H1 (cell line): ENCODE data around the gene PINLYP. TPM values are rescaled to one million over a fixed set of nuclear protein-coding genes. Genes with fewer than 3 reads are reported as not detected.

Experiments used
- CTCF ChIA-PET: fragments of 300-600 bp; sonication (Branson Sonifier 250); formaldehyde crosslinking; loops from one replicate; lab custom pipeline; 2021; ENCODE audit not compliant: partially characterized antibody; lab: Charles Lee
- POLR2A ChIA-PET: fragments of 300-600 bp; sonication (Branson Sonifier 250); formaldehyde crosslinking; loops from one replicate; lab custom pipeline; 2021; ENCODE audit warnings: inconsistent platforms; ENCODE audit not compliant: partially characterized antibody; lab: Charles Lee
- DNase-seq, 2 experiments: peaks; one replicate each; pipeline versions ENCODE4 v3.0.0 to v3.0.0-alpha.2; 2010 to 2022; ENCODE audit warnings: low spot score in 2 of 2, low read depth in 1 of 2, mixed read lengths in 1 of 2
- FAIRE-seq: peaks from 2 replicates; lab custom pipeline; 2011; peaks lifted over from hg19 to GRCh38; lab: Jason Lieb, UNC
- H2AFZ ChIP-seq: 2 replicates; pipeline ENCODE4 v1.8.1; 2012; ENCODE audit warnings: low read length, inconsistent platforms
- H2AK5ac ChIP-seq: 2 replicates; pipeline ENCODE4 v1.6.1; 2013; ENCODE audit warnings: low read depth, low read length
- H2BK120ac ChIP-seq: replicated peaks from 2 replicates; pipeline ENCODE3; 2013; ENCODE audit warnings: low read depth, low read length, inconsistent platforms
- H2BK12ac ChIP-seq: 2 replicates; pipeline ENCODE4 v1.6.1; 2013; ENCODE audit warnings: low read depth, low read length
- H2BK15ac ChIP-seq: 2 replicates; pipeline ENCODE4 v1.6.1; 2013; ENCODE audit warnings: low read length
- H2BK20ac ChIP-seq: 2 replicates; pipeline ENCODE4 v1.6.1; 2013; ENCODE audit warnings: low read length
- H2BK5ac ChIP-seq: 2 replicates; pipeline ENCODE4 v1.6.1; 2013; ENCODE audit warnings: low read depth, low read length
- H3K14ac ChIP-seq: 2 replicates; pipeline ENCODE4 v1.6.1; 2013; ENCODE audit warnings: inconsistent platforms; ENCODE audit not compliant: insufficient read length
- H3K18ac ChIP-seq: 2 replicates; pipeline ENCODE4 v1.6.1; 2013; ENCODE audit warnings: low read length; ENCODE audit errors: extremely low read depth
- H3K23ac ChIP-seq: 2 replicates; pipeline ENCODE4 v1.6.1; 2013; ENCODE audit warnings: inconsistent platforms; ENCODE audit not compliant: insufficient read length
- H3K23me2 ChIP-seq: 2 replicates; pipeline ENCODE4 v1.6.1; 2013; ENCODE audit warnings: low read depth, low read length
- H3K27ac ChIP-seq: 2 replicates; pipeline ENCODE4 v1.6.1; 2011; ENCODE audit warnings: low read depth, low read length, inconsistent platforms
- H3K27me3 ChIP-seq, 4 experiments: replicated peaks in 1 of 4; 1 replicate in 1 of 4; 2 replicates in 3 of 4; pipeline versions ENCODE4 v1.6.1 to v1.8.1; 2011 to 2013; ENCODE audit warnings: low read length in 3 of 4, mild to moderate bottlenecking in 3 of 4, inconsistent platforms in 2 of 4, mixed read lengths in 2 of 4, moderate library complexity in 1 of 4; ENCODE audit not compliant: control insufficient read depth in 3 of 4, insufficient read depth in 3 of 4; ENCODE audit errors: extremely low read depth in 1 of 4
- H3K36me3 ChIP-seq, 4 experiments: 2 replicates each; pipeline versions ENCODE4 v1.6.1 to v1.8.1; 2011 to 2013; ENCODE audit warnings: mild to moderate bottlenecking in 4 of 4, low read length in 3 of 4, moderate library complexity in 2 of 4, control low read depth in 1 of 4, inconsistent platforms in 1 of 4; ENCODE audit not compliant: insufficient read depth in 4 of 4, control insufficient read depth in 2 of 4
- H3K4ac ChIP-seq: replicated peaks from 2 replicates; pipeline ENCODE3; 2013; ENCODE audit warnings: low read length, low read depth, mixed read lengths, inconsistent platforms; ENCODE audit not compliant: insufficient read length
- H3K4me1 ChIP-seq, 4 experiments: replicated peaks in 1 of 4; 1 replicate in 1 of 4; 2 replicates in 3 of 4; pipeline versions ENCODE4 v1.6.1 to v1.8.1; 2011 to 2013; ENCODE audit warnings: low read length in 3 of 4, inconsistent platforms in 2 of 4, mixed read lengths in 1 of 4; ENCODE audit not compliant: insufficient read depth in 4 of 4, control insufficient read depth in 3 of 4
- H3K4me2 ChIP-seq, 2 experiments: 2 replicates each; pipeline versions ENCODE4 v1.6.1 to v1.8.1; 2011 to 2013; ENCODE audit warnings: low read depth in 2 of 2, low read length in 2 of 2, control low read depth in 1 of 2, inconsistent platforms in 1 of 2, mild to moderate bottlenecking in 1 of 2; ENCODE audit not compliant: insufficient read depth in 1 of 2
- H3K4me3 ChIP-seq, 4 experiments: fragments of 200-600, 300-600 bp in 1 of 4; sonication (generic), shearing (Covaris generic), sonication (Bioruptor Twin) in 1 of 4; 2 replicates each; pipeline versions ENCODE4 v1.5.1 to v1.8.1; 2011 to 2016; ENCODE audit warnings: low read length in 4 of 4, low read depth in 3 of 4, control low read depth in 2 of 4, inconsistent platforms in 2 of 4, mild to moderate bottlenecking in 2 of 4, mixed read lengths in 1 of 4, moderate library complexity in 1 of 4; ENCODE audit not compliant: insufficient read depth in 2 of 4; ENCODE audit errors: extremely low read depth in 1 of 4
- H3K56ac ChIP-seq: replicated peaks from 2 replicates; pipeline ENCODE3; 2013; ENCODE audit warnings: low read depth, mild to moderate bottlenecking, mixed read lengths, low read length, inconsistent platforms; ENCODE audit not compliant: insufficient read length
- H3K79me1 ChIP-seq: 2 replicates; pipeline ENCODE4 v1.6.1; 2013; ENCODE audit warnings: low read depth, low read length, control low read depth
- H3K79me2 ChIP-seq, 2 experiments: 2 replicates each; pipeline versions ENCODE4 v1.6.1 to v1.8.1; 2012 to 2013; ENCODE audit warnings: low read length in 2 of 2, mild to moderate bottlenecking in 2 of 2, inconsistent platforms in 1 of 2; ENCODE audit not compliant: insufficient read depth in 2 of 2, control insufficient read depth in 1 of 2
- H3K9ac ChIP-seq, 4 experiments: replicated peaks in 1 of 4; 1 replicate in 1 of 4; 2 replicates in 3 of 4; pipeline versions ENCODE4 v1.6.1 to v1.8.1; 2011 to 2013; ENCODE audit warnings: low read depth in 3 of 4, low read length in 3 of 4, control low read depth in 2 of 4, mild to moderate bottlenecking in 2 of 4, moderate library complexity in 2 of 4, inconsistent platforms in 1 of 4; ENCODE audit errors: extremely low read depth in 1 of 4
- H3K9me3 ChIP-seq, 2 experiments: 2 replicates each; pipeline versions ENCODE4 v1.6.1 to v1.8.1; 2012 to 2013; ENCODE audit warnings: mild to moderate bottlenecking in 2 of 2, moderate library complexity in 2 of 2, control low read depth in 1 of 2, inconsistent platforms in 1 of 2, low read depth in 1 of 2, low read length in 1 of 2, mixed read lengths in 1 of 2; ENCODE audit not compliant: insufficient read depth in 2 of 2
- H4K20me1 ChIP-seq, 2 experiments: replicated peaks in 1 of 2; 2 replicates each; pipeline versions ENCODE3 to v1.8.1; 2011 to 2013; ENCODE audit warnings: inconsistent platforms in 2 of 2, low read length in 2 of 2, mild to moderate bottlenecking in 1 of 2; ENCODE audit not compliant: insufficient read depth in 2 of 2, control insufficient read depth in 1 of 2
- H4K5ac ChIP-seq: 2 replicates; pipeline ENCODE4 v1.6.1; 2013; ENCODE audit warnings: low read length, low read depth, mixed read lengths, inconsistent platforms; ENCODE audit not compliant: insufficient read length
- H4K8ac ChIP-seq: 2 replicates; pipeline ENCODE4 v1.8.0; 2013; ENCODE audit warnings: mild to moderate bottlenecking, moderate library complexity, low read length, inconsistent platforms; ENCODE audit not compliant: insufficient read depth; ENCODE audit errors: extremely low read depth
- H4K91ac ChIP-seq: replicated peaks from 2 replicates; pipeline ENCODE3; 2013; ENCODE audit warnings: low read length, mixed read lengths, inconsistent platforms; ENCODE audit not compliant: insufficient read length
- ATF2 ChIP-seq: IDR thresholded peaks from 2 replicates; pipeline ENCODE4 v1.6.1; 2012; ENCODE audit warnings: low read length, inconsistent platforms
- BACH1 ChIP-seq: IDR thresholded peaks from 2 replicates; pipeline ENCODE4 v1.6.1; 2012; ENCODE audit warnings: low read length, improper control_type of control experiment
- BRCA1 ChIP-seq: IDR thresholded peaks from 2 replicates; pipeline ENCODE4 v1.6.1; 2012; ENCODE audit warnings: low read depth, low read length, improper control_type of control experiment
- CHD2 ChIP-seq: IDR thresholded peaks from 2 replicates; pipeline ENCODE4 v1.6.1; 2012; ENCODE audit warnings: low read length, improper control_type of control experiment
- RNF2 ChIP-seq: fragments of 200-900, 300-1000 bp; sonication (generic); IDR thresholded peaks from 2 replicates; pipeline ENCODE4 v1.7.1; 2016; ENCODE audit warnings: borderline replicate concordance, low read depth, mild to moderate bottlenecking, antibody characterized with exemption, low read length; ENCODE audit not compliant: poor library complexity, severe bottlenecking; ENCODE audit errors: missing control alignments
- RXRA ChIP-seq: IDR thresholded peaks from 2 replicates; pipeline ENCODE4 v1.6.1; 2011; ENCODE audit warnings: low read depth, mild to moderate bottlenecking, low read length, moderate library complexity; ENCODE audit not compliant: insufficient read depth
- SP4 ChIP-seq: IDR thresholded peaks from 2 replicates; pipeline ENCODE4 v1.6.1; 2012; ENCODE audit warnings: low read length, inconsistent platforms
- TAF1 ChIP-seq: IDR thresholded peaks from 2 replicates; pipeline ENCODE4 v1.6.1; 2011; ENCODE audit warnings: mild to moderate bottlenecking, low read depth, low read length
- TBP ChIP-seq: IDR thresholded peaks from 2 replicates; pipeline ENCODE4 v1.6.1; 2011; ENCODE audit warnings: low read depth, low read length, improper control_type of control experiment
- USF2 ChIP-seq: IDR thresholded peaks from 2 replicates; pipeline ENCODE4 v1.6.1; 2011; ENCODE audit warnings: low read length, improper control_type of control experiment
- ZNF274 ChIP-seq: IDR thresholded peaks from 2 replicates; pipeline ENCODE4 v1.7.0; 2012; ENCODE audit warnings: low read length, borderline replicate concordance; ENCODE audit errors: extremely low read depth
- WGBS, 2 experiments: shearing (Covaris generic) in 1 of 2; methylation state at CpG; one replicate each; pipeline versions ENCODE4 v1.1.6 to v1.1.7; 2013 to 2015; ENCODE audit warnings: low lambda C conversion rate in 2 of 2, mixed read lengths in 2 of 2, inconsistent platforms in 1 of 2, low coverage in 1 of 2, missing lambda C conversion rate in 1 of 2; ENCODE audit not compliant: insufficient replicate concordance in 2 of 2, insufficient coverage in 1 of 2, insufficient read length in 1 of 2; ENCODE audit errors: extremely low coverage in 1 of 2, missing lambda C conversion rate in 1 of 2; 5-methylcytosine and 5-hydroxymethylcytosine counted together
- polyA plus RNA-seq, 7 experiments: library from polyadenylated mRNA; depleted of rRNA in 3 of 7; stranded (reverse) in 5 of 7; unstranded in 2 of 7; fragments of >200 nt in 5 of 7; fragments of 200-250 nt in 2 of 7; gene quantifications; 1 replicate in 5 of 7; 2 replicates in 1 of 7; 4 replicates in 1 of 7; pipeline versions ENCODE4 v1.2.1 to v1.2.3, GENCODE V29; 2011 to 2013; ENCODE audit warnings: missing spikeins in 2 of 7, mixed read lengths in 2 of 7
- total RNA-seq: library from RNA; stranded (reverse); fragmentation: NEBNext Ultra II Directional; extraction: Animal tissue kit (Norgen Biotek cat#: 25700); gene quantifications from 2 replicates; pipeline ENCODE4 v1.2.1, GENCODE V29; 2021

The PINLYP gene
- total and polyA plus RNA-seq, 2 of the 8 experiments (the other 6 are each of a cell fraction or from before 2014, with no cell fraction given), result 7.5 to 31.3 TPM

GRCh38 chr19:43624933-43625332 lies 49.3 kb downstream of the PINLYP start:
- no peak for FAIRE-seq
- TF ChIP-seq ZNF274 (no peak), TBP (no peak), USF2 (no peak), RNF2 (no peak), TAF1 (no peak), BRCA1 (no peak), CHD2 (no peak), RXRA (no peak), SP4 (no peak), BACH1 (no peak), ATF2 (no peak)

More at GRCh38 chr19:43624933-43625332, 49.3 kb downstream of the PINLYP start:
- Histone ChIP-seq H3K4me1 (peaks cover 2 to 9% (median 8%) of the 10 kb centered on the region in 4 experiments; a peak in 5 of 7 replicates), H2BK20ac (no peak overlapping the region), H2BK5ac (no peak overlapping the region), H2BK12ac (no peak overlapping the region), H4K91ac (no peak overlapping the region), H3K4ac (no peak overlapping the region), H3K79me1 (no peaks in the 10 kb centered on the region; the same call in 1 of the 2 replicates), H2AK5ac (no peak overlapping the region), H2BK15ac (no peak overlapping the region), H3K14ac (no peak overlapping the region), H3K23ac (no peak overlapping the region), H2BK120ac (no peak overlapping the region), H3K36me3 (no peaks in the 10 kb centered on the region; a peak in 2 of 8 replicates), H3K27ac (no peak overlapping the region), H3K18ac (no peak overlapping the region), H4K5ac (no peak overlapping the region), H3K56ac (no peak overlapping the region), H3K23me2 (peaks cover 3% of the 10 kb centered on the region), H4K8ac (no peak overlapping the region), H3K79me2 (no peaks in the 10 kb centered on the region; a peak in 1 of 4 replicates), H3K9ac (no peak overlapping the region), H4K20me1 (peaks cover 1 to 4% of the 10 kb centered on the region in 2 experiments), H3K4me3 (no peak overlapping the region), H3K27me3 (no peaks in the 10 kb centered on the region), H3K9me3 (no peaks in the 10 kb centered on the region), H2AFZ (no peak overlapping the region), H3K4me2 (peak overlapping the region in 1 of 2 experiments; percentile 52; a peak in 2 of 4 replicates)
- DNase-seq, result peak in 1 of 2 experiments; percentile 96
- ChIA-PET POLR2A (interaction anchor here (0.6 to 2.4 kb wide), 5 partner anchors 10 to 114 kb away, joined by 3 to 12 read pairs (median 4); partner anchors contain the start of genes IRGQ and ZNF576), CTCF (interaction anchor here (0.7 to 3.8 kb wide), 11 partner anchors 10 to 79 kb away, joined by 3 to 30 read pairs (median 9); partner anchors contain the start of genes IRGQ, SRRM5 and ZNF576)
- WGBS, 2 experiments, result 9% methylated on average over 25 of the region's 30 CpGs; no CpG with 5 or more reads in 1 of the 2 experiments
